Activated B cell treated with CpG ODN at 0.5 μM for 24 hours (primary cell): Measurements from ENCODE around the gene WWOX. TPM values are rescaled to one million over a fixed set of nuclear protein-coding genes. Genes with fewer than 3 reads are reported as not detected.

Experiments used
- ATAC-seq: fragments of 200-7000 bp; cut with Tn5 transposase; one replicate; pipeline ENCODE4 v1.10.0; 2021; ENCODE audit warnings: low read depth, mild to moderate bottlenecking, moderate library complexity
- CTCF ChIA-PET: fragments of 350-600 bp; sonication (Branson Sonifier 250); formaldehyde crosslinking; loops from one replicate; lab custom pipeline; 2021; ENCODE audit warnings: antibody characterized with exemption; lab: Charles Lee
- POLR2A ChIA-PET: fragments of 350-600 bp; sonication (Branson Sonifier 250); formaldehyde crosslinking; loops from one replicate; lab custom pipeline; 2021; ENCODE audit warnings: antibody characterized with exemption; lab: Charles Lee
- DNase-seq: peaks from one replicate; pipeline ENCODE4 v3.0.0; 2022
- H3K27ac Mint-ChIP-seq: one replicate; pipeline ENCODE4 v1.8.0; 2020; ENCODE audit warnings: mixed read lengths
- H3K27me3 Mint-ChIP-seq: one replicate; pipeline ENCODE4 v1.8.0; 2021; ENCODE audit warnings: mixed read lengths
- H3K36me3 Mint-ChIP-seq: one replicate; pipeline ENCODE4 v1.8.0; 2021; ENCODE audit warnings: low read depth, mixed read lengths
- H3K4me1 Mint-ChIP-seq: one replicate; pipeline ENCODE4 v1.8.0; 2021; ENCODE audit warnings: mixed read lengths
- H3K4me3 Mint-ChIP-seq: one replicate; pipeline ENCODE4 v1.8.0; 2020; ENCODE audit warnings: mild to moderate bottlenecking, mixed read lengths
- H3K9me3 Mint-ChIP-seq: one replicate; pipeline ENCODE4 v1.8.0; 2020; ENCODE audit warnings: mixed read lengths
- CTCF ChIP-seq: fragments of 200-600 bp; IDR thresholded peaks from one replicate; pipeline ENCODE4 v1.8.0; 2022; ENCODE audit warnings: antibody characterized with exemption, mild to moderate bottlenecking
- intact Hi-C: fragments of 100-400 bp; cut with micrococcal nuclease; formaldehyde crosslinking; loops from one replicate; pipeline ENCODE4 v1.15.1; 2024
- total RNA-seq: library from RNA; stranded (reverse); gene quantifications from 2 replicates; pipeline ENCODE4 v1.2.3, GENCODE V29; 2022

WWOX gene
- total RNA-seq, 1 donor from 2014 or later, result 22.6 TPM

- no peak for DNase-seq
- Mint-ChIP-seq H3K27me3 (no peaks in the 10 kb centered on the region), H3K4me1 (no peaks in the 10 kb centered on the region), H3K9me3 (no peaks in the 10 kb centered on the region), H3K36me3 (no peaks in the 10 kb centered on the region), H3K4me3 (no peak overlapping the region), H3K27ac (no peak overlapping the region)
- intact Hi-C loops, result no loop called here
- ATAC-seq, result no peak
- POLR2A ChIA-PET, result no interaction called here
- no peak for TF ChIP-seq CTCF
- CTCF ChIA-PET, result no interaction called here
These were observed 449.9 kb downstream of the WWOX start for GRCh38 chr16:78549366-78549765.

GRCh38 chr16:78551487-78552085, 452.1 kb downstream of the WWOX start:
- ChIA-PET CTCF (no interaction called here), POLR2A (no interaction called here)
- Mint-ChIP-seq H3K36me3 (no peaks in the 10 kb centered on the region), H3K27ac (no peak overlapping the region), H3K4me3 (no peak overlapping the region), H3K9me3 (no peaks in the 10 kb centered on the region), H3K27me3 (no peaks in the 10 kb centered on the region), H3K4me1 (no peaks in the 10 kb centered on the region)
- DNase-seq (no peak), ATAC-seq (no peak)
- intact Hi-C loops, result no loop called here
- no peak for TF ChIP-seq CTCF

GRCh38 chr16:78552106-78552675, 452.7 kb downstream of the WWOX start:
- Mint-ChIP-seq H3K27me3 (no peaks in the 10 kb centered on the region), H3K4me3 (no peak overlapping the region), H3K36me3 (no peaks in the 10 kb centered on the region), H3K27ac (no peak overlapping the region), H3K4me1 (no peaks in the 10 kb centered on the region), H3K9me3 (no peaks in the 10 kb centered on the region)
- POLR2A ChIA-PET, result no interaction called here
- no peak for ATAC-seq
- intact Hi-C loops, result no loop called here
- DNase-seq, result no peak
- CTCF ChIA-PET, result no interaction called here
- TF ChIP-seq CTCF, result no peak

GRCh38 chr16:78552716-78553115, 453.3 kb downstream of the WWOX start:
- Mint-ChIP-seq H3K27me3 (no peaks in the 10 kb centered on the region), H3K4me3 (no peak overlapping the region), H3K9me3 (no peaks in the 10 kb centered on the region), H3K36me3 (no peaks in the 10 kb centered on the region), H3K4me1 (no peaks in the 10 kb centered on the region), H3K27ac (no peak overlapping the region)
- CTCF ChIA-PET, result no interaction called here
- DNase-seq, result no peak
- intact Hi-C loops, result no loop called here
- TF ChIP-seq CTCF, result no peak
- POLR2A ChIA-PET, result no interaction called here
- no peak for ATAC-seq

GRCh38 chr16:78553268-78554039, 454.0 kb downstream of the WWOX start:
- POLR2A ChIA-PET, result no interaction called here
- Mint-ChIP-seq H3K27me3 (no peaks in the 10 kb centered on the region), H3K36me3 (no peaks in the 10 kb centered on the region), H3K9me3 (no peaks in the 10 kb centered on the region), H3K4me3 (no peak overlapping the region), H3K4me1 (no peaks in the 10 kb centered on the region), H3K27ac (no peak overlapping the region)
- DNase-seq (no peak), ATAC-seq (no peak)
- TF ChIP-seq CTCF, result no peak
- intact Hi-C loops, result no loop called here
- CTCF ChIA-PET, result no interaction called here
